ENCODE measurements around the gene RPS15.

RPS15 gene

GRCh38 chr19:1459479-1459878, 21.3 kb downstream of the RPS15 start:
- ChIA-PET CTCF (no interaction called here), POLR2A (no interaction called here)
- TF ChIP-seq ZNF384 (IDR thresholded peaks at IDR 0.05) (no peak), BHLHE40 (IDR thresholded peaks at IDR 0.05; ENCODE audit: borderline replicate concordance) (no peak), ARNT (IDR thresholded peaks at IDR 0.05) (no peak), HDGF (IDR thresholded peaks at IDR 0.05; ENCODE audit: borderline replicate concordance) (no peak), ELF4 (IDR thresholded peaks at IDR 0.05) (no peak), CTBP1 (IDR thresholded peaks at IDR 0.05; ENCODE audit: borderline replicate concordance) (no peak), LEF1 (IDR thresholded peaks at IDR 0.05; ENCODE audit: borderline replicate concordance) (no peak), NFRKB (IDR thresholded peaks at IDR 0.05) (no peak), FOXM1 (IDR thresholded peaks at IDR 0.05; ENCODE audit: borderline replicate concordance) (no peak)
- DNase-seq (ENCODE audit: extremely low spot score) = no peak

GRCh38 chr19:1460033-1460995, 22.1 kb downstream of the RPS15 start:
- no peak for DNase-seq (ENCODE audit: extremely low spot score)
- CTCF ChIA-PET = no interaction called here
- TF ChIP-seq FOXK2 (IDR thresholded peaks at IDR 0.05) (no peak), BHLHE40 (IDR thresholded peaks at IDR 0.05; ENCODE audit: borderline replicate concordance) (no peak), FOXA1 (IDR thresholded peaks at IDR 0.05) (no peak), ARNT (IDR thresholded peaks at IDR 0.05) (no peak), SUZ12 (IDR thresholded peaks at IDR 0.05) (no peak), L3MBTL2 (conservative IDR thresholded peaks at IDR 0.05) (no peak), TARDBP (IDR thresholded peaks at IDR 0.05) (no peak), LEF1 (IDR thresholded peaks at IDR 0.05; ENCODE audit: borderline replicate concordance) (no peak), FOXM1 (IDR thresholded peaks at IDR 0.05; ENCODE audit: borderline replicate concordance) (no peak), HDGF (IDR thresholded peaks at IDR 0.05; ENCODE audit: borderline replicate concordance) (no peak), PKNOX1 (IDR thresholded peaks at IDR 0.05) (no peak), NFRKB (IDR thresholded peaks at IDR 0.05) (no peak), ELF4 (IDR thresholded peaks at IDR 0.05) (no peak), ZNF384 (IDR thresholded peaks at IDR 0.05) (no peak), CTBP1 (IDR thresholded peaks at IDR 0.05; ENCODE audit: borderline replicate concordance) (no peak), SP1 (IDR thresholded peaks at IDR 0.05) (no peak)
- POLR2A ChIA-PET = no interaction called here

DNA sequence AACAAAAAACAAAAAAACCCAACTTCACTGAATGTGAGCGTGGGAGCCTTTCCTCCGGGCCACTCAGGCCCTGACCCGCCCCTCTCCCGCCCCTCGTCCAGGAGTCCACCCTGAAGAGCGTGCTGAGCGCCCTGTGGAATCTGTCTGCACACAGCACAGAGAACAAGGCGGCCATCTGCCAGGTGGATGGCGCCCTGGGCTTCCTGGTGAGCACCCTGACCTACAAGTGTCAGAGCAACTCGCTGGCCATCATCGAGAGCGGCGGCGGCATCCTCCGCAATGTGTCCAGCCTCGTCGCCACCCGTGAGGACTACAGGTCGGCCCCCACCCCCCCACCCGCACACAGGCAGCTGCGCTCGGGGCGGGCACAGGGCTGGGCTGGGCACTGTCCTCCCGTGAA, 23.7 kb downstream of the RPS15 start:
- CTCF ChIA-PET = no interaction called here
- no peak for DNase-seq (ENCODE audit: extremely low spot score)
- POLR2A ChIA-PET = no interaction called here

GRCh38 chr19:1465191-1466016, 27.2 kb downstream of the RPS15 start:
- CTCF ChIA-PET = no interaction called here
- TF ChIP-seq FOXM1 (IDR thresholded peaks at IDR 0.05; ENCODE audit: borderline replicate concordance) (no peak), ELF4 (IDR thresholded peaks at IDR 0.05) (no peak), FOXK2 (IDR thresholded peaks at IDR 0.05) (no peak), PKNOX1 (IDR thresholded peaks at IDR 0.05) (no peak), L3MBTL2 (conservative IDR thresholded peaks at IDR 0.05) (no peak), CTBP1 (IDR thresholded peaks at IDR 0.05; ENCODE audit: borderline replicate concordance) (no peak), ARNT (IDR thresholded peaks at IDR 0.05) (no peak), FOXA1 (IDR thresholded peaks at IDR 0.05) (no peak), HDGF (IDR thresholded peaks at IDR 0.05; ENCODE audit: borderline replicate concordance) (no peak), BHLHE40 (IDR thresholded peaks at IDR 0.05; ENCODE audit: borderline replicate concordance) (no peak), NFRKB (IDR thresholded peaks at IDR 0.05) (no peak), TARDBP (IDR thresholded peaks at IDR 0.05) (no peak), ZNF384 (IDR thresholded peaks at IDR 0.05) (no peak), SP1 (IDR thresholded peaks at IDR 0.05) (no peak), LEF1 (IDR thresholded peaks at IDR 0.05; ENCODE audit: borderline replicate concordance) (no peak), SUZ12 (IDR thresholded peaks at IDR 0.05) (no peak)
- POLR2A ChIA-PET = interaction anchor here (1.1 kb wide), 2 partner anchors 20 to 197 kb away, joined by 3 to 4 read pairs; partner anchors contain the start of gene CIRBP
- DNase-seq (ENCODE audit: extremely low spot score) = no peak

More for the DNA sequence above, 23.7 kb downstream of the RPS15 start:
- no peak for TF ChIP-seq FOXA1 (IDR thresholded peaks at IDR 0.05)
- TF ChIP-seq FOXM1 (IDR thresholded peaks at IDR 0.05; ENCODE audit: borderline replicate concordance) = no peak
- no peak for TF ChIP-seq SP1 (IDR thresholded peaks at IDR 0.05)
- TF ChIP-seq BHLHE40 (IDR thresholded peaks at IDR 0.05; ENCODE audit: borderline replicate concordance) = no peak

- ChIA-PET POLR2A (interaction anchor here (0.8 to 1.1 kb wide), 3 partner anchors 11 to 197 kb away, joined by 3 to 4 read pairs (median 3); partner anchors contain the start of gene CIRBP), CTCF (no interaction called here)
Measured at GRCh38 chr19:1466018-1466460, 27.8 kb downstream of the RPS15 start.

More at GRCh38 chr19:1466018-1466460, 27.8 kb downstream of the RPS15 start:
- DNase-seq (ENCODE audit: extremely low spot score) = no peak
- TF ChIP-seq FOXA1 (IDR thresholded peaks at IDR 0.05) = no peak
- TF ChIP-seq HDGF (IDR thresholded peaks at IDR 0.05; ENCODE audit: borderline replicate concordance) = no peak
- no peak for TF ChIP-seq L3MBTL2 (conservative IDR thresholded peaks at IDR 0.05)
- TF ChIP-seq PKNOX1 (IDR thresholded peaks at IDR 0.05) = no peak
- TF ChIP-seq NFRKB (IDR thresholded peaks at IDR 0.05) = no peak
- no peak for TF ChIP-seq TARDBP (IDR thresholded peaks at IDR 0.05)
- no peak for TF ChIP-seq FOXM1 (IDR thresholded peaks at IDR 0.05; ENCODE audit: borderline replicate concordance)
- no peak for TF ChIP-seq ZNF384 (IDR thresholded peaks at IDR 0.05)
- TF ChIP-seq BHLHE40 (IDR thresholded peaks at IDR 0.05; ENCODE audit: borderline replicate concordance) = no peak
- TF ChIP-seq ARNT (IDR thresholded peaks at IDR 0.05) = no peak
- no peak for TF ChIP-seq LEF1 (IDR thresholded peaks at IDR 0.05; ENCODE audit: borderline replicate concordance)
- no peak for TF ChIP-seq ELF4 (IDR thresholded peaks at IDR 0.05)
- no peak for TF ChIP-seq SUZ12 (IDR thresholded peaks at IDR 0.05)
- TF ChIP-seq SP1 (IDR thresholded peaks at IDR 0.05) = no peak

Data from HEK293T (cell line).